HG03196 (cell line): ENCODE results near the gene DOCK10.

Source experiments
- ATAC-seq: cut with Tn5 transposase; IDR thresholded peaks from one replicate; pipeline ENCODE4 v1.9.1; 2021; ENCODE audit not compliant: unreplicated experiment

DOCK10 gene

DNA sequence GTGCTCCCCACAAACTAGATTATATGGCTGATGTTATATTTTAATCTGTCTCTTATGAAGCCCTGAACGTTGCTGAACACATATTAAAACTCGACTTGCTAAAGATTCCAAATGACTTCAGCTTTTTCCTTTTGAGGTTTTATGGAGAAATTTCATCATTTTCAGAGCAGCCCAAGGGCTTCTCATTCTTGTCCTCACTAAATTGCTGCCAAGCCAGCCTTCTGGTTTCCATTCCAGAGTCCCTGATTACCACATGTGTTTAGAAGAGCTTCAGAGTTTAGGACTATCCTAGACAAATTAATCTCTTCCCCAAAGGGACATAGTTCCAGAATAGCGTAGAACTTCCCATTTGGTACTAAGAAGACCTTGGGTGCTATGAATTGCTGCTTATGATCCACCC is 248.3 kb downstream of the DOCK10 start:
- ATAC-seq = no peak

GRCh38 chr2:224786848-224787247 is 255.4 kb downstream of the DOCK10 start:
- ATAC-seq = no peak

DNA sequence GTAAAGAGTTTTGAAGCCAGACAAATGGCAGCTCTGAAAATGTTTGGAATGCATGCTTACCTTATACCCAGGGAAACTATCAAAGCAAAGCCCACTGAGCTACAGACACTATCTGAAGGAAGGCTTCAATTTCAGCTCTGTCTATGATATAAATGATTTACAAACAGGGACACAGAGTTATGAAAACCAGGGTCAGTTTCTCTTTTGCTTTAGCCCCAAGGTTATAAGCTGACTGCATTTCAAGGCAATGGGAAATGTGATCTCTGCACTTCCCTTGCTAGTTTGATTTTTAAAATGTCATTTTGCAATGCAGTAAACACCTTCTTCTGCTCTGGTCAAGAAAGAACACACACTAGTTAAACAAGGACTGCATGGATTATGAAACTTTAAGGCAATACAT is 260.9 kb downstream of the DOCK10 start:
- ATAC-seq = no peak

DNA sequence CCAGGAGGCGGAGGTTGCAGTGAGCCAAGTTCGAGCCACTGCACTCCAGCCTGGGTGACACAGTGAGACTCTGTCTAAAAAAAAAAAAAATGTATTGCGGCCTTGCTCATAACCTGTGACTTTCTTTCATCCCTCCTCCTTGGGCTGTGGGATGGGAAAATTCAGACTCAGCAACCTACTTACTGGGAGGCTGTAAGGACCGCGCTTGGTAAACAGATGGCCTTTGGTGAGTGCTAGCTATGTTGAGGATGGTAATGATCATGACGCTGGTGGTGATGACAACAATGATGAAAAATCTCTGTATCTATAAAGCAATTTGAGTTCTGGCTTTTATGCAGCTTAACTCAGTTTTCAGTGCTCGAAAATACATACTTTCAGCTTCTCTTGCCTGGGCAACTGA is 261.4 kb downstream of the DOCK10 start:
- no peak for ATAC-seq

- no peak for ATAC-seq
Measured at GRCh38 chr2:224780106-224780505, 262.2 kb downstream of the DOCK10 start.

DNA sequence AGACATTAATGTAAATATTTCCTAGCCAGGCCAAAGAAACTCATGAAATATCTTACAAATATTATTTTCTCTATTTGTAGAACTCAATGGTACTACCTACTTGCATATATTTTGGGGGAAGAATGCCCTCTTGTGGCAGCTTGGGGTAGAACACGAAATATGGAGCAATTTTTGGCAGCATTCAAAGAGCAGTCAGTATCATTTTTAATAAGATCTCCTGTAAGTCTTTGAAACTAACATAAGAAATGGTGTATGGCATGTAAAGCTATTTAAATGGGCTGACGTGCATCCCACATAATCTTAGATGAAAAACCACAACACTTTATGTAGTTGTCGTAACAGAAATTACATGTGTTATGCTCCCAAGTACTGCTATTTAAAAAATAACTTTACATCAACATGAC is 263.8 kb downstream of the DOCK10 start:
- ATAC-seq = no peak

DNA sequence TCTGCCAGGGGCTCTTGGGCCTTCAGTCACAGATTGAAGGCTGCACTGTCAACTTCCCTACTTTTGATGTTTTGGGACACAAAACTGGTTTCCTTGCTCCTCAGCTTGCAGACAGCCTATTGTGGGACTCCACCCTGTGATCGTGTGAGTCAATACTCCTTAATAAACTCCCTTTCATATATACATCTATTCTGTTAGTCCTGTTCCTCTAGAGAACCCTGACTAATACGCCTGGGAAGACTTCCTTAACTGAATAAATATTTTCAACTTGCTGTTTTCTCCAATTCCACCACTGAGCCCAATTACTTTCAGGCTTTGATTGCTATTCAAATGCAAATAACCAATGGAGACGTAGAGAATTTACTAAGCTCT is 264.7 kb downstream of the DOCK10 start:
- ATAC-seq = no peak

DNA sequence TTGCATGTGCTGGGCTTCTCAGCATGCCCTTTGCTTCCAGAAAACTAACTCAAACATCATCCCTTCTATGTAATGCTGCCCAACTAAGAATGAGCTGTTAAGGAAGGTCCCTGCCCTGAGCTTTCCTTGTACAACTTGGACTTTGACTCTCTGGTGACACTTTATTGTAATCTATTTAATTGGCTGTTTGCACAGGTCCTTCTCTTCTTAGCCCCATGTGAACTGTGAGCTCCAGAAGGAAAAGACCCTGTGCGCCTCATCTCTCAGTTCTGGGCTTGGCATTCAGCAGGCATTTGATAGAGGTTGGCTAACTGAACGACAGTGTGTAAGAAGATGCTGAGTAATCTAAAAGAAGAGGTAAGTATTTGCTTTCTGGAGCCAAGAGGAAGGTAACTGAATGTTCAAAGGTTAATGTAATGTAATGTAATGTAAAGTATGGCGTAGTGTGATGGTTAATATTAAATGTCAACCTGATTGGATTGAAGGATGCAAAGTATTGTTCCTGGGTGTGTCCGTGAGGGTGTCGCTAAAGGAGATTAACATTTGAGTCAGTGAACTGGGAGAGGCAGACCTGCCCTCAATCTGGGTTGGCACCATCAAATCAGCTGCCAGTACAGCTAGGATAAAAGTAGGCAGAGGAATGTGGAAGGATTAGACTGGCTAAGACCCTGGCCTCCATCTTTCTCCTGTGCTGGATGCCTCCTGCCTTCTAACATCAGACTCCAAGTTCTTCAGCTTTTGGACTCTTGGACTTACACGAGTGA is 265.3 kb downstream of the DOCK10 start:
- ATAC-seq = no peak

DNA sequence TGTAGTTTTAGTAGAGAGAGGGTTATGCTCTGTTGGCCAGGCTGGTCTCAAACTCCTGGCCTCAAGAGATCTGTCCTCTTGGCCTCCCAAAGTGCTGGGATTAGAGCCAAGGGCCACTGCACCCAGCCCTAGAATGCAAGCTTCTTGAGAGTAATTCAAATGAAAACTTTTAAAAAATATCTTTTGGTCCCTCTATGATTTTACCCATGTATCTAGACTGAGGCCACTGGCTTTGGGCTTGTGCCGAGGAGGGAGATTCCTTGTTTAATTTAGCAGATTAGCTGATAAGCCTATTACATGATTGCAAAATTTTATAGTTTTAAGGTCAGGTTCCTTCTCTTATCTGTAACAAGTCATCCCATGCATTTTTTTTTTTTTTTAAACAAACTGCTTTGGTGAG is 266.6 kb downstream of the DOCK10 start:
- ATAC-seq = no peak

GRCh38 chr2:224774735-224775134 is 267.5 kb downstream of the DOCK10 start:
- no peak for ATAC-seq

GRCh38 chr2:224772494-224772893 is 269.8 kb downstream of the DOCK10 start:
- no peak for ATAC-seq

GRCh38 chr2:224769489-224769888 is 272.8 kb downstream of the DOCK10 start:
- no peak for ATAC-seq

- ATAC-seq = no peak
Measured at GRCh38 chr2:224764565-224765236, 277.6 kb downstream of the DOCK10 start.

DNA sequence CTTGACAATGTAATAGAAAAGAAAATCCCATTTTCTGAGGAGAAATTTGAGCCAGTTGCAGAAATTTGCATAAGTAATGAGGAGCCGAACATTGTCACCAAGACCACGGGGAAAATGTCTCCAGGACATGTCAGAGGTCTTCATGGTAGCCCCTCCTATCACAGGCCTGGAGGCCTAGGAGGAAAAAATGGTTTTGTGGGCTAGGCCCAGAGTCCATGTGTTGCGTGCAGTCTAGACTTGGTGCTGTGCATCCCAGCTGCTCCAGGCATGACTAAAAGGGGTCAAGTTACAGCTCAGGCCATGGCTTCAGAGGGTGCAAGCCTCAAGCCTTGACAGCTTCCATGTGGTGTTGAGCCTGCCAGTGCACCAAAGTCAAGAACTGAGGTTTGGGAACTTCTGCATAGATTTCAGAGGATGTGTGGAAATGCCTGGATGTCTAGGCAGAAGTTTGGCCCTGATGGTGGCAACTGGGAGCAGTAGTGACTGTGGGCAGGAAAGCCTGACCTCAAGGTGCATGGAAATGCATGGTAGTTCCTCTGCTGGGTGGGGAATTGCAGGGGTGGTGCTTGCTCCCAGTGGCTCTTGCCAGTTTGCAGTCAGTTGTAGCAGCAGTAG is 284.2 kb downstream of the DOCK10 start:
- ATAC-seq = no peak

DNA sequence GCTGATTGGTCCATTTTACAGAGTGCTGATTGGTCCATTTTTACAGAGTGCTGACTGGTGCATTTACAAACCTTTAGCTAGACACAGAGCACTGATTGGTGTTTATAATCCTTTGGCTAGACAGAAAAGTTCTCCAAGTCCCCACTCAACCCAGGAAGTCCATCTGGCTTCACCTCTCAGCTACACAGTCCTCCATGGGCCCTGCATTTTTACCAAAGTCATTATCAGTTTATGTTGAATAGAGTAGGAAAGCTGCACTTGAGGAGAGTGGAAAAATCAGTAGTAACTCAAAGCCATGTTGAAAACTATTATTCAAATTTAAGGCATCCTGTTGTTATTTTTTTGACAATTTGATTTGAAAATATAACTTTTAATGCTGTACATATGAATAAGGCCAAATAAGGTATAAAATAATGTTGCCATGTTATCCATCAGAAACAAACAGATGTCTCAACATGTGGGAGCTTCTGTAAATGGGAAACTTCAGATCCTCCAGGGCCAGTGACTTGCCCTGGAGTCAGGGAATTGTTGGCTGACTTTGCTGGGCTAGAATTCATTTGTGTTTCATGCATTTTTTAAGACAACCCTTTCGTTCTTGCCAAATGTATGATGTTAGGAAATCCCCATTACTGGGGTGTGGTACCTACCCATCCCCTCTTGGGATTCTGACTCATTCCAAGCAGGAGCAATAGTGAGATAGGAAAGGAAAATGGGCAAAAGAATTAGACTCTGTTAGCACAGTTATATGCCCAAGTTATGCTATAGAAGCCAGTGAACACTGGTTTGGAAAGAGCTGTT is 288.3 kb downstream of the DOCK10 start:
- ATAC-seq = no peak

DNA sequence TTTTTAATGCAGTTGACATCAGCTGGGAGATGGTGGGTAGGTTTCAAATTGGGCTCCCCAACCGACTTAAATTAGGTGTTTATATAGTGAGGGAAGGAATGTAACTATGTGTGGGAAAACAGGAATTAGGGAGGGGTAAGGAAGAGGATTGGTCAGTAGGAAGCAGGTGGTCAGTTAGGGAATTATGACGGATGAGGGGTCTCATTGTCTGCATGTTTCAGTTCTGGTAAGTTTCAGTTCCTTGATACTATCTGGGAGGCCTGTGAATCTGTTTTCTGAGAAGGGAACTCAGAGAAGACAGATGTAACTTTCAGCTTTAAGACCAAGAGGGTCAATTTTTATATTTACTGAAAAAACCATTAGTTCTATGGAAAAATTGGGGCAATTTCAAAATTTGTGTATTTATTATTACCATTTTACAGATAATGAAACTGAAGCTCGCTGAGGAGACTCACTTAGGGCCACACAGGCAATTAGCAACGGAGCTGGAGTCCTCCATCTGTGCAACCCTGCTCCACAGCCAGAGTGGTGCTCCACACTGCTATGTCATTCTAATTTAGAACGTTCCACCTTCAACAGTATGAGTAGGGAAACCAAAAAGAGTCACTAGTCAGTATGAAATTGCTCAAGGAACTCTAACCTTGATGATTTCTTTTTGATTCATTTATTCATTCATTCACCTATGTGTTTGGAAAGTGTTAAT is 290.1 kb downstream of the DOCK10 start:
- no peak for ATAC-seq

- ATAC-seq = no peak
Measured at GRCh38 chr2:224749136-224749535, 293.1 kb downstream of the DOCK10 start.

DNA sequence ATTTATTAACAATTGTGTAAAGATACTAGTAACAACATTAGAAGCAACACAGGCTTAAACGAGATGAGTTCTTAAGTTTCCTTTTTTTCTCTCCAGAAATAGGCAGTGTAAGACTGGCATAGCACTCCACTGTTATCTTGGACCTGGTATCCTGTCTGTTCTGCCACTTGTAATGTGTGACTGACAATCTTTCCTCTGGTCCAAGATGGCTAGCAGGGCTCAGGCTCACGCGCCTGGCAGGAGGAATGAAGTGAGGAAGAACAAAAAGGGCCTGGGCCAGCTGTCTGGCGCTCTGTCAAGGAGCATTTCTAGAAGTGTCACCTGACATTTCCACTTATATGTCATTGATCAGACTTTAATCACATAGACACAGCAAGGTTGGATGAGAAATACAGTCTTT is 294.5 kb downstream of the DOCK10 start:
- ATAC-seq = no peak

DNA sequence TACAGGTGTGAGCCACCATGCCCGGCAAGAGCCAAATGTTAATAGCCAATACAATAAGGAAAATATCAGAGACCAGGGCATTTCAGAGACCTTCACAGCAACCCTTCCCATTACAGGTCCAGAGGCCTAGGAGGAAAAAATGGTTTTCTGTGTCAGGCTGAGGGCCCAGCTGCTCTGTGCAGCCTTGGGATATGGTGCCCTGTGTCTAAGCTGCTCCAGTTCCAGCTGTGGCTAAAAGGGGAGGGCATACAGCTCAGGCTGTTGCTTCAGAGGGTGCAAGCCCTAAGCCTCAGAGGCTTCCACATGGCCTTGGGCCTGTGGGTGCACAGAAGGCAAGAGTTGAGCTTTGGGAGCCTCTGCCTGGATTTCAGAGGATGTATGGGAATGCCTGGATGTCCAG is 306.0 kb downstream of the DOCK10 start:
- ATAC-seq = no peak

- ATAC-seq = no peak
Measured at GRCh38 chr2:224734949-224735348, 307.3 kb downstream of the DOCK10 start.

DNA sequence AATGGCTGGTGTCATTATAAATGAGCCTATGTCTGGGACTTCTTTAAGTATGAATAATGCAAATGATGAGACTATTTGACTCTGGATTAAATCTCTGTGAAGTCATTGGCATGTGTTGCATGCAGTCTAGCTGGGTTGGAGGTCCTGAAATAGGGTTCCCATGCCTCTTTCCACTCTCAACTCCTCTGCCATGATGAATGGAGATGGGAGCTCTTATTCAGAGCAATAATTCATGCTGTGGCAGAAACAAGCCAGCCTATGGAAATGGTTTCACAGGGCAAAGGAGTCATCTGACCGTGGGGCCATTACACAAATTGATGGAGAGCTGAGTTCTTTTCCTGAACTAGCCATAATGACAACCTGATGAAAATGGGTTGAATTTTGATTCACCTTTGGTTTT is 310.6 kb downstream of the DOCK10 start:
- ATAC-seq = no peak
